GM21381 (cell line): ENCODE data around the gene DCAF8.
A peak's percentile ranks its signal among the peaks of the same experiment; 100 is the strongest.
"Not testable (repeated sequence)": the region's sequence is repeated elsewhere in the genome, so short reads cannot be mapped to it uniquely, and the experiment has no call there.

Experiments
- ATAC-seq: cut with Tn5 transposase; IDR thresholded peaks from one replicate; pipeline ENCODE4 v1.9.1; 2021; ENCODE audit warnings: mild to moderate bottlenecking, moderate library complexity; ENCODE audit not compliant: unreplicated experiment

Gene DCAF8

GRCh38 chr1:160261893-160262794, at the start of gene DCAF8:
TSS of gene DCAF8 (minus strand) at chr1:160262549. CDS start at chr1:160244008, 18,541 bp downstream.
- peak; percentile 83 for ATAC-seq

- no peak for ATAC-seq
Observed at GRCh38 chr1:160309571-160309970, 47.2 kb upstream of the DCAF8 start.

GRCh38 chr1:160309185-160309557, 46.8 kb upstream of the DCAF8 start:
- no peak for ATAC-seq

GRCh38 chr1:160308451-160309184, 46.3 kb upstream of the DCAF8 start:
- ATAC-seq = no peak

GRCh38 chr1:160307118-160307791, 44.9 kb upstream of the DCAF8 start:
- ATAC-seq = no peak

- ATAC-seq = no peak
Observed at GRCh38 chr1:160300173-160300572, 37.8 kb upstream of the DCAF8 start.

- ATAC-seq = no peak
Observed at GRCh38 chr1:160296036-160296435, 33.7 kb upstream of the DCAF8 start.

- no peak for ATAC-seq
Observed at GRCh38 chr1:160293020-160293968, 30.9 kb upstream of the DCAF8 start.

GRCh38 chr1:160291248-160292220, 29.2 kb upstream of the DCAF8 start:
- no peak for ATAC-seq

GRCh38 chr1:160287769-160288168, 25.4 kb upstream of the DCAF8 start:
- ATAC-seq = not testable (repeated sequence)

- no peak for ATAC-seq
Observed at GRCh38 chr1:160285506-160285905, 23.2 kb upstream of the DCAF8 start.

GRCh38 chr1:160284782-160285344, 22.5 kb upstream of the DCAF8 start, which contains the start of gene PEX19:
TSS of gene PEX19 (minus strand) at chr1:160285133. CDS start at chr1:160285124, 9 bp downstream.
- ATAC-seq = peak; percentile 93

GRCh38 chr1:160284220-160284781, 22.0 kb upstream of the DCAF8 start:
- peak; percentile 8 for ATAC-seq

- no peak for ATAC-seq
Observed at GRCh38 chr1:160282807-160283206, 20.5 kb upstream of the DCAF8 start.

GRCh38 chr1:160277987-160278386, 15.6 kb upstream of the DCAF8 start:
- ATAC-seq = no peak

GRCh38 chr1:160277330-160277729, 15.0 kb upstream of the DCAF8 start:
- ATAC-seq = no peak

- ATAC-seq = no peak
Observed at GRCh38 chr1:160271025-160271424, 8.7 kb upstream of the DCAF8 start.

GRCh38 chr1:160267284-160267991, 5.1 kb upstream of the DCAF8 start:
- ATAC-seq = no peak
